AG04449 (cell line): Measurements from ENCODE around the gene SRBD1.

Experiments
- CTCF ChIA-PET: fragments of 350-600 bp; formaldehyde crosslinking; extraction: SDS; loops from one replicate; lab custom pipeline; 2021; ENCODE audit warnings: antibody characterized with exemption; lab: Yijun Ruan, JAX
- POLR2A ChIA-PET: fragments of 400-600, 350-600 bp; formaldehyde crosslinking; extraction: SDS; loops from one replicate; lab custom pipeline; 2020; ENCODE audit warnings: antibody characterized with exemption, inconsistent platforms; lab: Yijun Ruan, JAX
- DNase-seq: peaks from one replicate; pipeline ENCODE4 v3.0.0-alpha.2; 2010; ENCODE audit warnings: low read depth, low spot score
- H3K4me3 ChIP-seq: 2 replicates; pipeline ENCODE4 v1.5.1; 2011; ENCODE audit warnings: low read depth, mild to moderate bottlenecking, control low read depth, low read length
- CTCF ChIP-seq: IDR thresholded peaks from one replicate; pipeline ENCODE4 v1.5.1; 2011; ENCODE audit warnings: mild to moderate bottlenecking, moderate library complexity, low read length, control low read depth, inconsistent platforms; ENCODE audit not compliant: insufficient read depth; ENCODE audit errors: missing control alignments

SRBD1 gene

GRCh38 chr2:45340318-45340717, 270.7 kb downstream of the SRBD1 start:
- no peak overlapping the region for H3K4me3 ChIP-seq
- TF ChIP-seq CTCF = no peak
- no peak for DNase-seq
- ChIA-PET CTCF (interaction anchor here (0.9 kb wide), 1 partner anchor 9 kb away, joined by 3 read pairs; no protein-coding TSS in a partner anchor), POLR2A (no interaction called here)

- no peak for DNase-seq
- ChIA-PET CTCF (interaction anchor here (0.9 kb wide), 1 partner anchor 8 kb away, joined by 3 read pairs; no protein-coding TSS in a partner anchor), POLR2A (no interaction called here)
- no peak for TF ChIP-seq CTCF
- no peak overlapping the region for H3K4me3 ChIP-seq
Observed at GRCh38 chr2:45339253-45339652, 271.8 kb downstream of the SRBD1 start.
